Head of caudate nucleus (tissue), 42 donors: ENCODE data around the gene COQ3.
A peak's percentile ranks its signal among the peaks of the same experiment; 100 is the strongest.
"Not testable (repeated sequence)": the region's sequence is repeated elsewhere in the genome, so short reads cannot be mapped to it uniquely, and the experiment has no call there.

ENCODE experiments used
- DNase-seq, 42 donors: peaks; one replicate each; pipeline versions ENCODE4 v3.0.0 to v3.0.0-alpha.2; 2020 to 2021; ENCODE audit warnings: mixed read lengths in 7 of 42
- intact Hi-C: fragments of 100-400 bp; cut with DNase I; formaldehyde crosslinking; loops from one replicate; pipeline ENCODE4 v1.15.0; 2022

COQ3 gene

GRCh38 chr6:99344289-99344688 is 49.7 kb downstream of the COQ3 start:
- peak in 1 of 42 donors; percentile 14 for DNase-seq
- intact Hi-C loops = no loop called here

- no peak for DNase-seq
Observed at GRCh38 chr6:99341862-99342455, 52.0 kb downstream of the COQ3 start.

GRCh38 chr6:99338188-99338587 is 55.8 kb downstream of the COQ3 start:
- peak in 1 of 42 donors; percentile 29 for DNase-seq
- intact Hi-C loops = loop anchor here (10.0 kb wide), 1 partner anchor 87 kb away; the partner anchor contains the start of gene PNISR

More at GRCh38 chr6:99341862-99342455, 52.0 kb downstream of the COQ3 start:
- intact Hi-C loops = no loop called here

GRCh38 chr6:99335298-99335697 is 58.7 kb downstream of the COQ3 start:
- not testable (repeated sequence) for DNase-seq
- intact Hi-C loops = loop anchor here (10.0 kb wide), 1 partner anchor 90 kb away; the partner anchor contains the start of gene PNISR

GRCh38 chr6:99334526-99335127 is 59.4 kb downstream of the COQ3 start:
- DNase-seq = peak in 12 of 42 donors; percentile 23 to 63 (median 38)
- intact Hi-C loops = loop anchor here (10.0 kb wide), 1 partner anchor 90 kb away; the partner anchor contains the start of gene PNISR

GRCh38 chr6:99333068-99333467 is 60.9 kb downstream of the COQ3 start:
- intact Hi-C loops = loop anchor here (10.0 kb wide), 1 partner anchor 92 kb away; the partner anchor contains the start of gene PNISR
- DNase-seq = no peak

- intact Hi-C loops = loop anchor here (10.0 kb wide), 1 partner anchor 93 kb away; the partner anchor contains the start of gene PNISR
- no peak for DNase-seq
Observed at GRCh38 chr6:99331531-99331930, 62.5 kb downstream of the COQ3 start.

GRCh38 chr6:99330159-99330558 is 63.8 kb downstream of the COQ3 start:
- intact Hi-C loops = loop anchor here (10.0 kb wide), 1 partner anchor 95 kb away; the partner anchor contains the start of gene PNISR
- peak in 38 of 42 donors; percentile 18 to 87 (median 62) for DNase-seq

- intact Hi-C loops = no loop called here
- no peak for DNase-seq
Observed at GRCh38 chr6:99324996-99325395, 69.0 kb downstream of the COQ3 start.
